ENCODE measurements around the gene IER5L.
A peak's percentile ranks its signal among the peaks of the same experiment; 100 is the strongest.

Gene IER5L

DNA sequence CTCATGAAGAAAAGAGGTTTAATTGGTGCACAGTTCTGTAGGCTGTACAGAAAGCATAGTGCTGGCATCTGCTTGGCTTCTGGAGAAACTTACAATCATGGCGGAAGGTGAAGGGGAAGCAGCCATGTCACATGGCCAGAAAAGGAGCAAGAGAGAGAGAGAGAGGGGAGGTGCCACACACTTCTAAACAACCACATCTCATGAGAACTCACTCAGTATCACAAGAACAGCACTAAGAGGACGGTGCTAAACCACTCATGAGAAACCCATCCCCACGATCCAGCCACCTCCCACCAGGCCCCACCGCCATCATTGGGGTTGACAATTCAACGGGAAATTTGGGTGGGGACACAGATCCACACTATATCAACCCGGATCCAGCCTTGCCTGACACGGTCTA, 28.8 kb upstream of the IER5L start:
- Histone ChIP-seq H3K4me3 (ENCODE audit: low read depth, low read length) (no peak overlapping the region), H3K27ac (no peak overlapping the region), H3K9ac (no peak overlapping the region), H2AFZ (no peak overlapping the region), H3K4me2 (ENCODE audit: low read length) (no peak overlapping the region), H3K79me2 (no peaks in the 10 kb centered on the region), H3K9me3 (ENCODE audit: control insufficient read depth, low read length) (no peaks in the 10 kb centered on the region), H3K36me3 (ENCODE audit: control insufficient read depth, insufficient read depth, low read length) (no peaks in the 10 kb centered on the region), H3K4me1 (no peaks in the 10 kb centered on the region), H3K27me3 (ENCODE audit: control insufficient read depth, insufficient read depth, low read length) (no peaks in the 10 kb centered on the region)
- TF ChIP-seq, protein P1, sequence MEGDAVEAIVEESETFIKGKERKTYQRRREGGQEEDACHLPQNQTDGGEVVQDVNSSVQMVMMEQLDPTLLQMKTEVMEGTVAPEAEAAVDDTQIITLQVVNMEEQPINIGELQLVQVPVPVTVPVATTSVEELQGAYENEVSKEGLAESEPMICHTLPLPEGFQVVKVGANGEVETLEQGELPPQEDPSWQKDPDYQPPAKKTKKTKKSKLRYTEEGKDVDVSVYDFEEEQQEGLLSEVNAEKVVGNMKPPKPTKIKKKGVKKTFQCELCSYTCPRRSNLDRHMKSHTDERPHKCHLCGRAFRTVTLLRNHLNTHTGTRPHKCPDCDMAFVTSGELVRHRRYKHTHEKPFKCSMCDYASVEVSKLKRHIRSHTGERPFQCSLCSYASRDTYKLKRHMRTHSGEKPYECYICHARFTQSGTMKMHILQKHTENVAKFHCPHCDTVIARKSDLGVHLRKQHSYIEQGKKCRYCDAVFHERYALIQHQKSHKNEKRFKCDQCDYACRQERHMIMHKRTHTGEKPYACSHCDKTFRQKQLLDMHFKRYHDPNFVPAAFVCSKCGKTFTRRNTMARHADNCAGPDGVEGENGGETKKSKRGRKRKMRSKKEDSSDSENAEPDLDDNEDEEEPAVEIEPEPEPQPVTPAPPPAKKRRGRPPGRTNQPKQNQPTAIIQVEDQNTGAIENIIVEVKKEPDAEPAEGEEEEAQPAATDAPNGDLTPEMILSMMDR (IDR thresholded peaks at IDR 0.05) = no peak

DNA sequence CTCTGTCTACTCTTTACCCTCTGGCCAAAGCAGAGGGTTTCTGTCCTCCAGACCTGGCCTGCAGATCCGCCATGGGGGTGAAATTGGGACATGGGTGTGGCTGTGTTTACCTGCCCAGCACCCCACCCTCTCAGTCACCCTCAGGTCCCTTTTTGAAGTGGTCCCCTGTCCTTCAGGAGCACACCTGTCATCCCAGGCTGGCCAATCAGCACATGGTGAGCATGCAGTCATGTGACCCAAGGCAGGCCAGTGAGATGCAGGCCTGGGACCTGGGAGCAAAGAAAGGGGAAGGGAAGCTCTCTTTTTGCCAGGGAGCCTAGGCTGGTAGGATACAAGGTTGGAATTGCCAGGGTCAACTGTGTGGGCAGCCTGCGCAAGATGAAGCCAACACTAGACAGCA, 28.3 kb upstream of the IER5L start:
- no peaks in the 10 kb centered on the region for H3K36me3 ChIP-seq (ENCODE audit: control insufficient read depth, insufficient read depth, low read length)
- no peaks in the 10 kb centered on the region for H3K4me1 ChIP-seq
- H2AFZ ChIP-seq = no peak overlapping the region
- no peaks in the 10 kb centered on the region for H3K9me3 ChIP-seq (ENCODE audit: control insufficient read depth, low read length)
- H3K79me2 ChIP-seq = no peaks in the 10 kb centered on the region
- TF ChIP-seq, protein P1 (IDR thresholded peaks at IDR 0.05) = no peak
- H3K4me3 ChIP-seq (ENCODE audit: low read depth, low read length) = no peak overlapping the region
- no peak overlapping the region for H3K4me2 ChIP-seq (ENCODE audit: low read length)
- H3K27ac ChIP-seq = no peak overlapping the region
- H3K9ac ChIP-seq = no peak overlapping the region
- H3K27me3 ChIP-seq (ENCODE audit: control insufficient read depth, insufficient read depth, low read length) = no peaks in the 10 kb centered on the region

DNA sequence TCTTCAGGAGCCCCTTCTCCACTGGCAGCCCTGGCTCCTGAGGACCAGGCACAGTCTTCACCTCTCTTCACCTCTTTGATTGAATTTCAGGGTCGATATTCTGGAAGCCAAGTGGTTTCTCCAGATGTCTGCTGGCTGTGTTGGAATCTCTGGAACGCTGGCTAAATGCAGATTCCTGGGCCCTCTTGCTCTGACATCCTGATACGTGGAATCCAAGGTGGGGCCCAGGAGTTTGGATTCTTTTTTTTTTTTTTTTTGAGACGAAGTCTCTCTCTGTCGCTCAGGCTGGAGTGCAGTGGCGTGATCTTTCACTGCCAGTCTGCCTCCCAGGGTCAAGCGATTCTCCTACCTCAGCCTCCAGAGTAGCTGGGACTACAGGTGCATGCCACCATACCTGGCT, 26.8 kb upstream of the IER5L start:
- TF ChIP-seq, protein P1 (IDR thresholded peaks at IDR 0.05) = no peak

DNA sequence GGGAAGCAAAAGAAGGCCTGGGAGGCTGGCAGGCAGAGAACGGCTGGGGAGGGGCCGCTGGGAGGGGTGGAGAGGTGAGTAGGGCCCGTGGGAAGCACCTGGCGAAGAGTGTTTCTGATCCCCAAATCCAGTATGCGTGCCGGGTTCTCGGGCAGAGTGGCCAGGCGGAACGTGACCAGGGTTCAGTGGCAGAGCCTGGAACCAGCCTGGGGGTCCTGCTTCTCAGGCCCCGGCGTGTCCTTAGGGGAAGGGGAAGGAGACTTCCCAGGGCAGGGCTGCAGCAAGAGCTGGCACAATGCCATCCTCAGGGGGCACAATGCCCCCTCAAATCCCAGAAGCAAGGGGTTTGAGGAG, 25.5 kb upstream of the IER5L start:
- Histone ChIP-seq H3K79me2 (no peaks in the 10 kb centered on the region), H2AFZ (peak overlapping the region; percentile 93), H3K27me3 (ENCODE audit: control insufficient read depth, insufficient read depth, low read length) (no peaks in the 10 kb centered on the region), H3K36me3 (ENCODE audit: control insufficient read depth, insufficient read depth, low read length) (no peaks in the 10 kb centered on the region), H3K4me3 (ENCODE audit: low read depth, low read length) (no peak overlapping the region), H3K4me1 (no peaks in the 10 kb centered on the region), H3K9me3 (ENCODE audit: control insufficient read depth, low read length) (no peaks in the 10 kb centered on the region), H3K4me2 (ENCODE audit: low read length) (peak overlapping the region; percentile 84), H3K27ac (no peak overlapping the region), H3K9ac (no peak overlapping the region)
- TF ChIP-seq, protein P1 (IDR thresholded peaks at IDR 0.05) = no peak

More for the DNA sequence above, 26.8 kb upstream of the IER5L start:
- Histone ChIP-seq H3K4me1 (no peaks in the 10 kb centered on the region), H2AFZ (no peak overlapping the region), H3K4me2 (ENCODE audit: low read length) (no peak overlapping the region), H3K4me3 (ENCODE audit: low read depth, low read length) (no peak overlapping the region), H3K9me3 (ENCODE audit: control insufficient read depth, low read length) (no peaks in the 10 kb centered on the region), H3K79me2 (no peaks in the 10 kb centered on the region), H3K9ac (no peak overlapping the region), H3K27ac (no peak overlapping the region), H3K27me3 (ENCODE audit: control insufficient read depth, insufficient read depth, low read length) (no peaks in the 10 kb centered on the region), H3K36me3 (ENCODE audit: control insufficient read depth, insufficient read depth, low read length) (no peaks in the 10 kb centered on the region)

All from parathyroid adenoma (tissue), 2 donors.